ENCODE results near the gene SLBP.

The SLBP gene

DNA sequence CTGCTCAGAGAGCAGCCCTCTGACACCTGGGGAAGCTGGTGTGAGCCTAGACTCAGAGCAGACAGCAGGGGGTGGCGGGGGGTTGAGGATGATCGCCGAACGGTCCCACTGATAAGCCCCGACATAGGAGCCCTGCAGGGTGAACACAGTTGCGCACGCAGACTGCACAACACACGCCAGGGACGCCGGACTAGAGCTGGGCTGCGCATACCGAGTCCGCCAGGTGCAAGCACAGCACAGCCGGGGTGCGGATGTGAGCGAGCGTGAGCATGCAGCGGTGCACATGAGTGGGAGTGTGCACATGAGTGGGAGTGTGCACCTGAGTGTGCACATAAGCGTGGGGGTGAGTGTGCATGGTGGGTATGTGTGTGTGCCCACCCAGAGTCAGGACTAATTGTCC is 64.7 kb downstream of the SLBP start:
- DNase-seq: no peak

DNA sequence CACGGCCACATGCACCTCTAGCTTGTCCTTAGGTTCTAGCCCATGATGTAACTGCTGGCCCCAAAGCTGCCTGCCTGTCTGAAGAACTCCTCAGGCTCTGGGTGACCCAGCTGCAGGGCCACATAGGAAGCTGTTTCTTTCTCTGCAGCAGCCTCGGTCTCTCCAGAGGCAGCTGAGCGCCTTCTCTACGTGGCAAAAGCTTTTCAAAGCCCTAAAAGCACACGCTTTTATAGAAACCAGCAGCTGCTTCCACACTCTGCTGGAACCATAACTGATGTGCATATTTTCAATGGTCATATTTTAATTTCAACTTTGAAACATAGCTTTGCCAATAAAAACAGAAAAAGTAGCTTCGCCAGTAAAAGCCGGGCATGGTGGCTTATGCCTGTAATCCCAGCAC is 65.4 kb downstream of the SLBP start:
- DNase-seq: no peak

DNA sequence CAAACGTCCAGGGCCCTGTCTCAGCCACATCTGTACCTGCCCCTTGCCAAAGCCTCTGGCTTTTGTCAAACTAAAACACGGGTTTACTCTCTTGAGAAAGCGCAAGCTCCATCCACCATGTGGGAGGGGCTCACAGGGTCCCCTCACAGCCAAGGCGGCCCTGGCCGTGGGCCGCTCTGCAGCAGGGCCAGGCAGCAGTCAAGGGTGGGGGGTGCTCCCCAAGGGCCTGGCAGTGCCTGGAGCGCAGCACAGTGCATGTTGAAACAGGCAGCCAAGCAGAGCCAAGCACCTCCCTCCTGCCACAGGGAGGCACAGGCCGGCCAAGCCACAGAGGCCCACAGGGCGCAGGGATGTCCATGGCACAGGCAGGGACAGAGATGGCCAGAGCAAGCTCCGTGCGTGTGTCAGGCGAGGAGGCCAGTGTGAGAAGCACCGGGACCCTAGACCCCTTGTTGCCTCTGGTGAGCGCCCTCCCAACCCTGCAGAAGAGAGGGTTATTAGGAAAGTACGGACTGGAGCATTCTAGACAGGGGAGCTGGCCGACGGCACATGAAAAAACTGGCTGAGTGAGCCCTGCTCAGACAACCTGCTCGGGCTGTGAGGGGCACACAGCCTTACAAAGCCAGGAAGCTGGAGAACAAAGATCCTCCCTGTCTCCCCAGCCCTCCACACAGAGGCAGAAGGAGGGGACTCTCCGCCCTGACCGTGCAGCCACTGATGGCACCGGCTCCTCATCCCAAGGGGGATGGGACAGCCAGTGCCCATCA is 67.0 kb downstream of the SLBP start:
- DNase-seq: no peak

DNA sequence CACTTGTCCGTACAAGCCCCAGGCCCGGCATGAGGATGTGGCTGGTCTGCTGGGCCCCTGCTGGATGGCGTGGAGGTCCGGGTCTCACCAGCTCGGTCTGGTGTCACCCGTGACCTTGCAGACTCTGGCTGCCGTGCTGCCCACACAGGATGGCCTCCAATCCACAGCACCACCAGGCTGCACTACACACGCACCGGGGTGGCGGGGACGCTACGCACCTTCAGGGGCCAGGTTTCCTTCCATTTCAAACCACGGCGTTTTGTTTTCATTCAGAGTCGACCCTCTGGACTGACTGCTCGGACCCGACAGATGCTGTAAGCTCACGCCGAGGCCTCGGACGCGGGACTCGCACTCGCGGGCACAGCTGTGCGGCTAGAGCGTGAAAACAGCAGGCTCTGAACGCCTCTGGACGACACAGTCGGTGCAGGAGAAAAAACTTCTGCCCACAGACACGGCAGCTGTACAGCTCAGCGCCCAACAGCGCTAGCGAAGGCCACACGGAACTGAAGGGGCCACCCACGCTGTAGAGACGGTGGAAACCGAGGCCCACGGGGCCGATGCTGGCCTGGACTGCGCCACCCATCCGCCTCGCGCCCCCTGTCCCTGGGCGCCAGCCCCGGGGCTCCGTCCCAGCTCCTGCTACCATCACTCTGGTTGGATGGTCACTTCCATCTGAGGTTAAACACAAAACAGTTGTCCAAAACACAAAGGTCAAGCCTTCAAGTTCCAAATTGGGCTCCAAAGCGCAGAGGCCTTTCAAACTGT is 68.0 kb downstream of the SLBP start:
- no peak for DNase-seq
